ENCODE measurements around the gene FUT3. TPM values are rescaled to one million over a fixed set of nuclear protein-coding genes. Genes with fewer than 3 reads are reported as not detected.

Gene FUT3
- not detected for polyA plus RNA-seq (2013, experiment 1 of 4)
- polyA plus RNA-seq (2013, experiment 2 of 4), result 0.37 TPM
- 0.27 TPM for polyA plus RNA-seq (2013, experiment 3 of 4)
- 0.36 TPM for polyA plus RNA-seq (2013, experiment 4 of 4)

- WGBS, 2 experiments, result 90 to 92% methylated on average over 10 of the region's 10 CpGs
Observed at GRCh38 chr19:5851302-5851701, at the start of gene FUT3. TSS of gene FUT3 (minus strand) at chr19:5851449.

GRCh38 chr19:5900976-5901375 is 49.7 kb upstream of the FUT3 start:
- no peaks in the 10 kb centered on the region for H3K27me3 ChIP-seq (ENCODE audit: control insufficient read depth, insufficient read depth, low read length, poor library complexity, severe bottlenecking)
- WGBS, 2 experiments, result 94 to 95% methylated on average over 8 of the region's 8 CpGs
- H3K27ac ChIP-seq (ENCODE audit: insufficient read depth, low read depth, low read length, poor library complexity, severe bottlenecking), result no peak overlapping the region
- no peaks in the 10 kb centered on the region for H3K9me3 ChIP-seq (ENCODE audit: control insufficient read depth, low read length)
- H3K36me3 ChIP-seq (ENCODE audit: control insufficient read depth, insufficient read depth, low read length), result peaks cover 11% of the 10 kb centered on the region
- peaks cover 5% of the 10 kb centered on the region for H3K4me1 ChIP-seq (ENCODE audit: control insufficient read depth, insufficient read depth, low read length)
- no peak overlapping the region for H3K4me3 ChIP-seq (ENCODE audit: insufficient read depth, low read depth, low read length)

More at GRCh38 chr19:5851302-5851701, at the start of gene FUT3:
- Histone ChIP-seq H3K9me3 (ENCODE audit: control insufficient read depth, low read length) (no peaks in the 10 kb centered on the region), H3K27ac (ENCODE audit: insufficient read depth, low read depth, low read length, poor library complexity, severe bottlenecking) (no peak within 1 kb of the TSS), H3K4me3 (ENCODE audit: insufficient read depth, low read depth, low read length) (no peak within 1 kb of the TSS), H3K4me1 (ENCODE audit: control insufficient read depth, insufficient read depth, low read length) (peaks cover 4% of the 10 kb centered on the region), H3K36me3 (ENCODE audit: control insufficient read depth, insufficient read depth, low read length) (no peaks in the 10 kb centered on the region), H3K27me3 (ENCODE audit: control insufficient read depth, insufficient read depth, low read length, poor library complexity, severe bottlenecking) (no peaks in the 10 kb centered on the region)

DNA sequence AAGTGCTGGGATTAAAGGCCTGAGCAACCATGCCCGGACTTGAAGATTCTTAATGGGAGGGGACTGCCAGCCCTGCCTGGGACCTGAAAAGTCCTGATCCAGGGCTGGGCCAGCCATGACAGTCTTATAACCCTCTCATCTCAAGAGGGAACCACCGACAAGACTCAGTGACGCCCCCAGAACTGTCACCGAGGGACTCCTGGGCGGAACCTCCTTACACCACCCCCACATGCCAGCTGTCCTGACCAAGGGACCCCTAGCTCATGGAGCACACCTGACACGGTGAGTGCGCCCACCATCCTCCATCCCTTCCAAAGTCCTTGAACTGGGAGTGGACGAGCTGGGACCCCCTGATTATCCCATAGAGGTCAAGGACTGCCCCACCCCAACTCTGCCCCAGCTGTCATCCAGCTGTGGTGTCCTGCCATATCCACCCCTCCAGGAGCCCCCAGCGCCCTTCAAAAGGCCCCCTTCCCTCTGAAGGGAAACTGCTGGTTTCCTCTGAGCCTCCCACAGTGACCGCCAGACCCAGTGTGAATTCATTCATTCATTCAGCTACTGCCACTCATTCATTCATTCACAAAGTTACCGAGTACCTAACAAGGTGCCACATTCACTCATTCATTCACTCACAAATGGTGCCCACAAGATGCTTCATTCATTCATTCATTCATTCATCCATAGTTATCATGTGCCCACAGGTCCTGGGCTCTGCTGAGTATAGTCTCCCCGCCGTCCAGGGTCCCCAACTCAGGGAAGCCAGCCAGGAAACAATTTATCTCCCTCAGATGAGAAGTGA is 48.7 kb upstream of the FUT3 start:
- Histone ChIP-seq H3K27me3 (ENCODE audit: control insufficient read depth, insufficient read depth, low read length, poor library complexity, severe bottlenecking) (no peaks in the 10 kb centered on the region), H3K27ac (ENCODE audit: insufficient read depth, low read depth, low read length, poor library complexity, severe bottlenecking) (no peak overlapping the region), H3K4me1 (ENCODE audit: control insufficient read depth, insufficient read depth, low read length) (peaks cover 5% of the 10 kb centered on the region), H3K4me3 (ENCODE audit: insufficient read depth, low read depth, low read length) (no peak overlapping the region), H3K36me3 (ENCODE audit: control insufficient read depth, insufficient read depth, low read length) (peaks cover 11% of the 10 kb centered on the region), H3K9me3 (ENCODE audit: control insufficient read depth, low read length) (no peaks in the 10 kb centered on the region)
- 94 to 96% methylated on average over 13 of the region's 13 CpGs for WGBS, 2 experiments

GRCh38 chr19:5897189-5897969 is 46.1 kb upstream of the FUT3 start:
- 92 to 94% methylated on average over 30 of the region's 30 CpGs for WGBS, 2 experiments
- no peaks in the 10 kb centered on the region for H3K27me3 ChIP-seq (ENCODE audit: control insufficient read depth, insufficient read depth, low read length, poor library complexity, severe bottlenecking)
- H3K4me3 ChIP-seq (ENCODE audit: insufficient read depth, low read depth, low read length), result no peak overlapping the region
- H3K9me3 ChIP-seq (ENCODE audit: control insufficient read depth, low read length), result no peaks in the 10 kb centered on the region
- H3K36me3 ChIP-seq (ENCODE audit: control insufficient read depth, insufficient read depth, low read length), result peaks cover 11% of the 10 kb centered on the region
- no peaks in the 10 kb centered on the region for H3K4me1 ChIP-seq (ENCODE audit: control insufficient read depth, insufficient read depth, low read length)
- no peak overlapping the region for H3K27ac ChIP-seq (ENCODE audit: insufficient read depth, low read depth, low read length, poor library complexity, severe bottlenecking)

DNA sequence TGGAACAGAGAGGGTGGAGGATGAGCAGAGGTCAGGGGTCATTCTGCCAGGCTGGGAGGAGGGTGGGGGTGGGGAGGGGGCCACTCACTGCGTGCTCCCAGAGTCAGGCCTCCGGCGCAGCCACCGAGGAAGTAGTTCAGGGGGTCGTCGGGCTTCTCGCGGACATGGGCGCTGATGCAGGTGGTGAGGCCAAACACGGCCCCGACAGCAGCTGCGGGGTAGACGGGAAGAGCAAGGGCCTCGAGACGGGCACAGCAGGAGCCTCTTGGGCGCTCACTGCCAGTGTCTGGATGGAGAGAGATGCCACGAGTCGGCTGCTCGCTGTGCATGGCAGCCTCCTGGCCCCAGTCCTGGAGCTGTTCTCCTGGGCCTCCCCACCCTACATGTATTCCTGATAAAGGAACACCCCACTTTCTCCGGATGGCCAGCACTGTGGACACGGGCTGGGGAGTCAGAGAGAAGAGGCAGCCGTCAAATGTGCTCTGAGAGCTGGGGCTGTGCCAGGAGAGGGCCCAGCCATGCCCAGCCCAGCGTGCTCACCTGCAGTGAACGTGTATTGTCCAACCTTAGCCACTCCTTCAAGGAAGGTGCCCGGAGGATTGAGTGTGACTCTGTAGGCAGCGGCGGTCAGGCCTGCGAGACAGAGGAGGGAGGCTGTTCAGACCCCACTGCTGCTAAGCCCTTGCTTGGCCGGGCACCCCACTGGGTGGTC is 45.3 kb upstream of the FUT3 start:
- H3K9me3 ChIP-seq (ENCODE audit: control insufficient read depth, low read length), result no peaks in the 10 kb centered on the region
- no peak overlapping the region for H3K27ac ChIP-seq (ENCODE audit: insufficient read depth, low read depth, low read length, poor library complexity, severe bottlenecking)
- H3K4me1 ChIP-seq (ENCODE audit: control insufficient read depth, insufficient read depth, low read length), result no peaks in the 10 kb centered on the region
- no peaks in the 10 kb centered on the region for H3K27me3 ChIP-seq (ENCODE audit: control insufficient read depth, insufficient read depth, low read length, poor library complexity, severe bottlenecking)
- H3K4me3 ChIP-seq (ENCODE audit: insufficient read depth, low read depth, low read length), result no peak overlapping the region
- WGBS, 2 experiments, result 93 to 94% methylated on average over 29 of the region's 29 CpGs
- H3K36me3 ChIP-seq (ENCODE audit: control insufficient read depth, insufficient read depth, low read length), result peaks cover 11% of the 10 kb centered on the region

DNA sequence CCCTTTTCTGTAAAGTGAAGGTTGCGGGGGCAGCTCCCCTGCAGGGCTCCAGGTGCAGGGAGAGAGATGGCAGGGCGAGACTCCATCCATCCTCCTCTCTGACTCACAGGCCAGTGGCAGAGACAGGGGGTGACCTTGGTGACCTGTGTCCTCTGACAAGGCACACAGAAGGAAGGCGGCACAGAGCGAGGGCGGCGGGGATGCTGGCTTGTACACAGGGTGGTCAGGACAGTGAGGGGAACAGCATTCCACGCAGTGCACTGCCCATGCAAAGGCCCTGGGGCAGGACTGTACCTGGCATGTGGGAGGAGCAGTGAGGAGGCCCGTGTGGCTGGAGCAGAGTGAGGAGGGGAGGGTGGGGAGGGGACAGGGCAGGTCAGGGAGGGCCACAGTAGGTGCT is 44.6 kb upstream of the FUT3 start:
- H3K27ac ChIP-seq (ENCODE audit: insufficient read depth, low read depth, low read length, poor library complexity, severe bottlenecking), result no peak overlapping the region
- no peaks in the 10 kb centered on the region for H3K9me3 ChIP-seq (ENCODE audit: control insufficient read depth, low read length)
- WGBS, 2 experiments, result 93 to 96% methylated on average over 8 of the region's 8 CpGs
- no peaks in the 10 kb centered on the region for H3K4me1 ChIP-seq (ENCODE audit: control insufficient read depth, insufficient read depth, low read length)
- H3K36me3 ChIP-seq (ENCODE audit: control insufficient read depth, insufficient read depth, low read length), result peaks cover 11% of the 10 kb centered on the region
- H3K4me3 ChIP-seq (ENCODE audit: insufficient read depth, low read depth, low read length), result no peak overlapping the region
- no peaks in the 10 kb centered on the region for H3K27me3 ChIP-seq (ENCODE audit: control insufficient read depth, insufficient read depth, low read length, poor library complexity, severe bottlenecking)

DNA sequence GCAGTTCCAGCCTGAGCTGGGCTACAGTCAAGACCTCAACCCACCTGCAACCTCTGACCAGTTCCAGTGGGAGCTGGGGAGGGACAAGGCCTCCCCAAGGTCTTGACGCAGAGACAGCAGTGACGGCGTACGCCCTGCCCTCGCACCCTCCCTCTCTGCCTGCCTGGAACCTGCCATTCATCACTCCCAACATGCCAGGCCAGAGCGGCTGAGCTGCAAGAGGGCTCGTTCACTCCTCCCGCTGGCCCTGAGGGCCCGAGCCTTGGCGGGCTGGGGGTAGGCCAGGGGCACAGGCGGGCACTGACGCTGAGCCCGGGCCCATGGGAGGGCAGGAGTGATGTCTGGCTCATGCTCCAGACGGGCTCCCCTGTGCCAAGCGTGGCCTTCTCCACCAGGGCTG is 44.2 kb upstream of the FUT3 start:
- peaks cover 11% of the 10 kb centered on the region for H3K36me3 ChIP-seq (ENCODE audit: control insufficient read depth, insufficient read depth, low read length)
- WGBS, 2 experiments, result 83 to 86% methylated on average over 15 of the region's 15 CpGs

DNA sequence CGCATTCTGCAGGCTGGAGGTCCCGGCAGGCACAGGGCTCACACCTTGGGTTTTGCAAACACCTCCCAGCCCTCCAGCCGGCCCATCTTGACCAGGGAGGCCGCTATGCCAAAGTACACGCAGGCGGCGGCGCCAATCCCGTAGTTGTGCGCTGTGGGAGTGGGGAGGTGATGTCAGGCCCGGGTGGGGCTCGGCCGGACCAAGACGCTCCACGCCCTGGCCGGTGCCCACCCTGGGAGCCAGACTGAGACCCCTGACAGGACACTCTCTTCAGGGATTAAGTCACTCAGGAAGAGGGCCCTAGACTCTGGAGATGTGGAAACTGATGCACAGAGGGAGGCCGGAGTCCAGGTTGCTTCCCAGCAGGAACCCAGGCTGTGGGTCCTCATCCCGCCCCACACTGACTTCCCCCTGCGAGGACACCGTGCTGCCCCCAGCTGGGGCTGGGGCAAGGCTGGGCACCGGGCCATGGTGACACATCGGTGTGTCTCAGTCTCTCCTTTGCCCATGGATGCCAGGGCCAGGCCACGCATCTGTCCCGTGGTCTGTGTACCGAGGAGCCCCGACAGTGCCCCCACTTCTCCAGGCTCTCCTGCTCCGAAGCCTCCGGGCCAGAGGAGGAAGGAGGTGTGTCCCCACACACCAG is 43.6 kb upstream of the FUT3 start:
- H3K27me3 ChIP-seq (ENCODE audit: control insufficient read depth, insufficient read depth, low read length, poor library complexity, severe bottlenecking), result no peaks in the 10 kb centered on the region
- 95% methylated on average over 28 of the region's 28 CpGs for WGBS, 2 experiments
- no peaks in the 10 kb centered on the region for H3K4me1 ChIP-seq (ENCODE audit: control insufficient read depth, insufficient read depth, low read length)
- no peak overlapping the region for H3K27ac ChIP-seq (ENCODE audit: insufficient read depth, low read depth, low read length, poor library complexity, severe bottlenecking)
- peaks cover 6% of the 10 kb centered on the region for H3K36me3 ChIP-seq (ENCODE audit: control insufficient read depth, insufficient read depth, low read length)
- no peaks in the 10 kb centered on the region for H3K9me3 ChIP-seq (ENCODE audit: control insufficient read depth, low read length)
- no peak overlapping the region for H3K4me3 ChIP-seq (ENCODE audit: insufficient read depth, low read depth, low read length)

More for the DNA sequence above, 44.2 kb upstream of the FUT3 start:
- H3K4me1 ChIP-seq (ENCODE audit: control insufficient read depth, insufficient read depth, low read length), result no peaks in the 10 kb centered on the region
- no peaks in the 10 kb centered on the region for H3K27me3 ChIP-seq (ENCODE audit: control insufficient read depth, insufficient read depth, low read length, poor library complexity, severe bottlenecking)
- H3K9me3 ChIP-seq (ENCODE audit: control insufficient read depth, low read length), result no peaks in the 10 kb centered on the region
- H3K27ac ChIP-seq (ENCODE audit: insufficient read depth, low read depth, low read length, poor library complexity, severe bottlenecking), result no peak overlapping the region
- no peak overlapping the region for H3K4me3 ChIP-seq (ENCODE audit: insufficient read depth, low read depth, low read length)

DNA sequence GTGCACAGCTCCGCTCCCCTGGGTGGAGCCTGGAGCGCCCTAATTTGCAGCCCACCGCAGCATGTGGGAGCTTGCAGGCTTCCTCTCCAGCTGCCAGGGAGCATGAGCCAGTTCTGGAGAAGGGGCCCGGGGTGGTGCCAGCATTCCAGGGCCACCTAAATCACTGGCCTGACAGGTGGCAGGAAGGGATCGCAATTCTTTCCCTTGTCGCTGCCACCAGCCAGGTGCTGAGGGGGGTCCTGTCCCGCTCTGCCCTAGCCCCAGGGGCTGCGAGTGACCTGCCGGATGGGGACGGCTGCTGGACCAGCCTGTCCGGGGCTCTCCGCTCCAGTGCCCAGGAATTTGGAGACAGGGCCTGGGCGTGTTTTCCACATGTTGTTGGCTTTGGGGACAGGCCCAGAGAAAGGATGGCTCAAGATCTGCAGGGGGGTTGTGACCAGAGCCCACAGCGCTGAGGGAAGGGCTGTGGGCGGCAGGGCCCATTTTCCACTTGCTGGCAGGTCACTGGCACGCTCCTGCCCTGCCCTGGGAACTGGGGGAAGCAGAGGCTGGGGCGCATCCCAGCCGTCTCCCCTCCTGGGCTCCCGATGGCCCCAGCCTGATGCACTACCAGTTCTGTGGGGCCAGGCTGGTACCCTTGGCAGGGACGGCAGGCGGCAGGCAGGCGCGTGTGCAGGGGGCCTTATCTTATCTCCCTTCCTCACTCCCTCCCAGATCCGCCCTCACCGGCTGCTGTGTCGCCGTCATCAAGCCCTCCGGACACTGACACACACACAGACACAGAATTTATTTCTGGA is 42.9 kb upstream of the FUT3 start:
- Histone ChIP-seq H3K4me1 (ENCODE audit: control insufficient read depth, insufficient read depth, low read length) (no peaks in the 10 kb centered on the region), H3K9me3 (ENCODE audit: control insufficient read depth, low read length) (no peaks in the 10 kb centered on the region), H3K27me3 (ENCODE audit: control insufficient read depth, insufficient read depth, low read length, poor library complexity, severe bottlenecking) (no peaks in the 10 kb centered on the region), H3K4me3 (ENCODE audit: insufficient read depth, low read depth, low read length) (no peak overlapping the region), H3K27ac (ENCODE audit: insufficient read depth, low read depth, low read length, poor library complexity, severe bottlenecking) (no peak overlapping the region), H3K36me3 (ENCODE audit: control insufficient read depth, insufficient read depth, low read length) (peaks cover 5% of the 10 kb centered on the region)
- WGBS, 2 experiments, result 93 to 95% methylated on average over 28 of the region's 28 CpGs
